ENCODE results near the gene PDXK.
"Not testable (repeated sequence)": the region's sequence is repeated elsewhere in the genome, so short reads cannot be mapped to it uniquely, and the experiment has no call there.

The PDXK gene

DNA sequence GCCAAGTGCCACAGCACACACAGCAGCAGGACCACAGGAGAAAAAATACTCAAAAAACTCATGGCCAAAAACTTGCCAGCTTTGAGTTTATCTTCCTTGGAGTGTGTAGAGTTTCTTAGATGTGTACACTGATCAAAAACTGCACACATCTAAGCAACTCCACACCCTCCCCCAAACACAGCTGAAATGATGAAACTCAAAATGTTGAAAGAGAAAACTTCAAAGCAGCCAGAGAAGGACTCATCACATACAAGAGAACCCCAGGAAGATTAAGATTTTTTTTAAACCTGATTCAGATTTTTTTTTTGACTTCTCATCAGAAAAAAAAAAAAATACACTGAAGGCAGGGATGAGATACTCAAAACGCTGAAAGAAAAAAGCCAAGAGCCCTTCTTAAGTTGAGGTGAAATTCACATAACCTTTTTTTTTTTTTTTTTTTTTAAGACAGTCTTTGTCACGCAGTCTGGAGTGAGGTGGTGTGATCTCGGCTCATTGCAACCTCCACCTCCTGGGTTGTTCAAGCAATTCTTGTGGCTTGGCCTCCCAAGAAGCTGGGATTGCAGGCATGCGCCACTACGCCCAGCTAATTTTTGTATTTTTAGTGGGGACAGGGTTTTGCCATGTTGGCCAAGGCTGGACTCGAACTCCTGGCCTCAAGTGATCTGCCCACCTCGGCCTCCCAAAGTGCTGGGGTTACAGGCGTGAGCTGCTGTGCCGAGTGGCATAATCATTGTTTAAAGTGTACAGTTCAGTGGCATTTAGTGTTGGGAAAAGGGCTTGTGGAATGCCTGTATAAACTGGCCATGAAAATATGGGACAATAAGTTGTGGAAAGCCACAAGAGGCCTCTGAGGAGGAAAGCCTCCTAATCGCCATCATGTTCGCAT is 20.9 kb upstream of the PDXK start:
- no peak for DNase-seq (ENCODE audit: low spot score)

DNA sequence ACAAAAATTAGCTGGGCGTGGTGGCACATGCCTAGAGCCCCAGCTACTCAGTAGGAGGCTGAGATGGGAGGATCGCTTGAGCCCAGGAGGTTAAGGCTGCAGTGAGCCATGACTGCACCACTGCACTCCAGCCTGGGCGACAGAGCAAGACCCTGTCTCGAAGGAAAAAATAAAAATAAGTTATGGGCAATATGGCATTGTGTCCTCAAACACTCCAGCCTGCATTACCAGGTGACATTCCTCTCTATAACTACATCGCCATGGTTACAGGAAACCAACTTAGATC is 19.5 kb upstream of the PDXK start:
- not testable (repeated sequence) for DNase-seq (ENCODE audit: low spot score)

DNA sequence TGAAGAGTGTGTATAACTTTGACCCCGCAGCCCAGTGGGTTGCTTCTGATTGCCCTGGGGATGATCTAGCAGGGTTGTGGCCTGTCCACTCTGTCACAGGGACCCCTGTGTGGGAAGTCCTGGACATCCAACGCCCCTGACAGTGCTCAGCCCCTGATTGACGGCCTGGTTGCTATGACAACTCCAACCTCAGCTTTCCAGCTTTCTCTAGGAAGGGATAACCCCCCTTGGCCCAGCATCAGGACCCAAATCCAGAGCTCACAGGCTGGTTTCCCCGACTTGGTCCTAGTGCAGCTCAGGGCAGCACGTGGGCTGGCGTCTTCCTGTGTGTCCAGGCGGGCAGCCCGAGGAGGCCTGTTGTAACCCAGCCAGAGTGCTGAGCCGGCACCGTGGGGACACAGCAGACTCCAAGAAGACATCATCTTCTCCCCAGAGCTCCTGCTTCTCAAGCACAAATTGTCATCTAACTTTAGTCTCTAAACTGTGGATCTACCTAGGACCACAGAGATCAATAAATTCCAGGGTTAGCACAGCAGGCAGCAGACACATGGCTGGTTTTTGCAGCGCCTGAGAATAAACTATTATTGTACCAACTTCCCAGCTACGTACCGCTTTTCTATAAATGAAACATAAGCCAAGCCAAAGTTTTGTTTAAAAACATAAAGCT is 18.9 kb upstream of the PDXK start:
- DNase-seq (ENCODE audit: low spot score) = no peak

DNA sequence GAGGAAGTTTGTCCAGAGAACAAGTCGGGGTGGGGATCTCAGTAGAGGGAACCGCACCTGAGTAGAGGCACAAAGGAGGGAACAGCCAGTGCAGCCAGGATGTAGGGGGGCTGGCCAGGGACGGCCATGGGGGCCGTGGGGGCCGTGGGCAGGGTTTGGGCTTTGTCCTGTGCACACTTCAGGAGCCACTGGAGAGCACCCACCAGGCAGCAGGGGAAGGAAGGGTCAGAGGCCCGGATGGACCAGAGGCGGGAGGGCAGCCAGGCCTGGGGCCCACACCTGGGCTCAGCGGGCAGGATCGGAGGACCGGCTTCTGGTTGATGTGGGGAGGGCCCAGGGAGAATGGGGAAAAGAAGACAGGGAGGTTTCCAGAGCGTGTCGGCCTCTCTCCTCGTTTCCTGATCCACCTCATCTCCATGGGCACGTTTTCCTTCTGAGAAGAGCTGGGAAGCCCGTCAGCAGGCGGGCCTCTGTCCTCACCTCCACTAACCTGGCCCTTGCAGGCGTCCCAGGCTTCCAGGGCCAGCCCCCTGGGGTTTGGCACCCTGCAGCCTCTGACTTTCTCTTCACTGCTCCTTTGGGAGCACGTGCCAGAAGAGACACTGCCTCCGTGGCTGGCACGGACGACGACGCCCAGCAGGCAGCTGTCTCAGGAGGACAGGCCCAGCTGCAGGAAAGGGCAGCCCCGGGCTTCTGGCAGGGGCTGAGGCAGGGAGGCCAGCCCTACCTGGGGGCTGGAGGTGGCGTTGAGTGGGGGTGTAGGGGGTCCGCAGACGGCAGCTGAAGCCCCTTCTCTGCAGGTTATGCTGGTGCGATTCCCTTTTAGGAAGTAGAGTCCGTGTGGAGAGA is 16.8 kb upstream of the PDXK start:
- no peak for DNase-seq (ENCODE audit: low spot score)

DNA sequence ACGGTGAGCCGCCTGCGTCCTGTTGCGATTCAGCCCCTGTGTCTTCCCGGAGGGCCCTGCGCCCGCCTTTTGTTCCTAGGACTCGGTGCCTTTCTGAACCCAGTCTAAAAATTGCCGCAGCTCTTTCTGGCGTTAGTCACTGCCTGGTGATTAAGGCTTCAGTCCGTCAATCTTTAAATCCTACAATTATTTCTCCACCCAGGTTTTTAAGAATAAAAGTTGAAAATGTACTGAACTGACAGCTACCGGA is 16.2 kb upstream of the PDXK start:
- DNase-seq (ENCODE audit: low spot score) = no peak

DNA sequence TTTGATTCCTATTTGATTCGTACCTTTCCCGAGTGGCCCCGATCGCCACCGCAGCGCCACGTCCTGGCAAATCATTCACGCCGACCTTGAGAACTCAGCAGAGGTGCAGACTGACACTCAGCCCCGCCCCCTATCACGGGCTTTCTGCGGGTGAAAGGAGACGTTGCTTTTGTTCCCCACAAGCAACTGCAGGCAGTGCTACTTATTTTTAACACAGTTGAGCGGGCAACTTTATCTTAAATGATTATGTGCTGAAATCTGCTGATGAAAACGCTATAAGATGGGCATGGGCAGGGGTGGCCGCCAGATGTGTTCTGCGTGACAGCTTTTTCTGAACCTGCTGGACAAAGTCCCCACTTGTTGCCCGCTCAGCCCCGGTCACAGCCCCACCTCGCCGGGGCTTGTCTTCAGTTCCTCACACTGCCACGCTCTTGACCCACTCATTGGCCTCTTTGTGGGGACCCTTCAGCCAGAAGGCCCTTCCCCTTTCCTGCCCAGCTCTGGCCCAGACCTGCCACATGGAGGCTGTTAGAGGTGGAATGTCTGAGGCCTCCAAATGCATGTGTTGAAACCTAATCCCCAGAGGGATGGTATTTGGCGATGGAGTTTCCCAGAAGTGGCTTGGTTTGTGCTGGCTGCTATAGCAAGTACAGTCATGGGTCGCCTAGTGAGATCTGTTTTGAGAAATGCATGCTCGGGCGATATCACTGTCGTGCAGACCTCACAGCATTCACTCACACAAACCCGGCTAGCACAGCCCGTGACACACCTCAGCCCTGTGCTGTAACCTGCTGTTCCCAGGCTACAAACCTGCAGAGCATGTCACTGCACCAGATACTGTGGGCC is 15.7 kb upstream of the PDXK start:
- no peak for DNase-seq (ENCODE audit: low spot score)

GRCh38 chr21:43707462-43707861 is 11.5 kb upstream of the PDXK start:
- no peak for DNase-seq (ENCODE audit: low spot score)

GRCh38 chr21:43708745-43709381 is 10.1 kb upstream of the PDXK start:
- no peak for DNase-seq (ENCODE audit: low spot score)

GRCh38 chr21:43712268-43712942 is 6.5 kb upstream of the PDXK start:
- DNase-seq (ENCODE audit: low spot score) = no peak

- not testable (repeated sequence) for DNase-seq (ENCODE audit: low spot score)
Measured at GRCh38 chr21:43713123-43713522, 5.8 kb upstream of the PDXK start.

DNA sequence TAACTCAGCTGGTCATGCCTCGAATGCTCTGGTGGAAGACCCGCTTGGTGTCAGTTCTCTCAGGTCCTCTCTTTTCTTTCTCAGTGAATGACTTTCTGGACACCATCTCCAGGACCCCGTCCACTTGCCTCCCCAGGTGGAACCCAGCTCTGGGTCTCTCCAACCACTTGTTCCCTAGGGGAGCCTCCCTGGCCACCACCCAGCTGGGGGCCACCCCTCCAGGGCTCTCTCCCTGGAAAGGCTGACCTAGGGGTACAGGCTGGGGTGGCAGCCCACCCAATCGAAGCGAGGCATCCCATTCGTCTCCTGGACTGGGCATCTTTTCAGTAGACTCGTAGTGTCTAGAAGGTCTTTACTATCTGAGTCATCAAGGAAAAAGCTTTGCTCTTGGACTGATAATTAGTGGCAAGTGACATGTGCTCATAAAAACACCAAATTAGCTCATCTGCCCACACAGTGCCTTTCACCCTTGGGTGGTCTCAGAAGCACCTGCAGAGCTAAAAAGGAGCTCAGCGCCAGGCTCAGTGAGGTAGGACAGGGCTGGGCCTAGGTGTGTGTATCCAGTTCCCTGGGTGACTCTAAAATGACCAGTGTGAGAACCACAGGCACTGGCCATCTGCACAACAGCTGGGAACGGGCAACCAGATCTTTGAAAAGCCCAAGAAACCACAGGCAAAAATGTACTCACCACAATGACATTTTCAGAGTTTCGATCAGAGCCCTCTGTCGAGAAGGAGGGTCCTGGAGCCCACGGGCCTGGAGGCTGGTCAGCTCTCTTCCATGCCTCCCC is 2.4 kb upstream of the PDXK start:
- DNase-seq (ENCODE audit: low spot score) = no peak

- no peak for DNase-seq (ENCODE audit: low spot score)
Measured at GRCh38 chr21:43717166-43717853, 1.6 kb upstream of the PDXK start.

DNA sequence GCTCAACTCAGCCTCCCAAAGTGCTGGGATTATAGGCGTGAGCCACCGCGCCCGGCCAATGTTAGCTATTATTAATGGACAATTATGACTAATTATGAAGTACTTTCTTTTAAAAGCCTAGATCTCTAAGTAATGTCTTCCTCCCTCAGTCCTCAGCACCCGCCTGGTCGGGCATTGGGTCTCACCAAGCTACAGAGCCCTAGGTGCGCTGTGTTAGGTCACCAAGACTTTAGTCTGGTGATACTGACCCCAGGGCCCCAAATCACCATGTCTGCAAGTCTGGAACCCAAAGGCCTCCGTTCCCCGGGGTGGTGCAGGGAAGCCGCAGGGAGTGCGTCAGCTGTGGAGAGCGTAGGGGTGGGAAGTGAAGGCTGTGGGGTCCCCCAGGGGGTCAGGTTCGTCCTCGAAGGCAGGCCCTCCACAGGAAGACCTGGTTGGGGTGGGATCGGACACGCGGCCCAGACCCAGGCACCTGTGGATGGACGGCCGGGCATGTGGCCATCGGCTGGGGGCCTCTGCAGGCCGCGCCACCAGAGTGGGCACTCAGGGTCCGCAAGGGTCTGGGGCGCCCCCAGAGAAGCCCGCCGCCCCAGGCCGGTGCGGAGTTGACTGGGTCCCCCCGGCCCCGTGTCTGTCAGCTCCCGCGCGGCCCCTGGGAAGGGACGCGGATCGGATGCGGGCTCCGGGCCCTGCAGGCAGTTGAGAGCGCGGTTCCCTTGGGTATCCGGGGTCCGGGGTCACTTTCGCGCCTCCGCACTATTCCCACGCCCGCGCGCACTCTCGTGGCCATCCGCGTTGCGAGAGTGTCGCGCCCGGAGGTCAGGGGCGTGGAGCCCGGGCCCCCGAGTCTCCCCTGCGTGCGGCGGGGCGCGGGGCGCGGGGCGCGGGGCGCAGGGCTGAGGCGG is 710 bp upstream of the PDXK start:
- no peak for DNase-seq (ENCODE audit: low spot score)

GRCh38 chr21:43719748-43720538 is 1.0 kb downstream of the PDXK start:
- DNase-seq (ENCODE audit: low spot score) = peak; percentile 51

DNA sequence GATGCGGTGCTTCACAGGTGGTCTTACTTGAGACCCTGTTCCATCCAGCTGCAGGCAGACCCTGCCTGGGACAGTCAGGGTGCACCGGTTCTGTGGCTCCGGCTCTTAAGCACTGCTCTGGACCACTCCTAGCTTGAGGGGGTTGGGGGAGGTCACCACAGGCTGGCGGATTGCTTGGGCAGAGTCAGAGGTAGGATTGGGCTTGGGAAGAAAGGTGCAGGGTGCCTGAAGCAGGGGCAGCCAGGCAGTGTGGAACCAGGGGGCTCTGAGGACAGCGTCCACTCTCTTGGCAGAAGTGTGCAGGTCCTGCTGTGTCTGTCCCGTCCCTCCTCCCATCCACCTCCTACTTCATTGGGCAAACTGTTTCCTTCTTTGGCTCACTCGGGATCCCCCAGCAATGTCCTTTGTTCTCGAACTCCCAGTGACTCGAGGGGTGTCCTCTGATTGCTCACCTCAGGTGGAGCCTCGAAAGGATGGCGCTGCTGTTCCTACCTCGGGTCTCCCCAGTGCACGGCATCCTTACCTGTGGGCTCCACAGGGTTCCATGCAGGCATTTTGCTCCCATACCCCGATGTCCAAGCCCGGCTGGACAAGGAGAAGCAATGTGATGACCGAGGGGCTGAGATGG is 1.7 kb downstream of the PDXK start:
- DNase-seq (ENCODE audit: low spot score) = no peak

GRCh38 chr21:43721206-43721605 is 2.3 kb downstream of the PDXK start:
- no peak for DNase-seq (ENCODE audit: low spot score)

GRCh38 chr21:43721939-43722338 is 3.0 kb downstream of the PDXK start:
- no peak for DNase-seq (ENCODE audit: low spot score)
